ENCODE measurements around the gene MATR3.
A peak's percentile ranks its signal among the peaks of the same experiment; 100 is the strongest.
"Not testable (repeated sequence)": the region's sequence is repeated elsewhere in the genome, so short reads cannot be mapped to it uniquely, and the experiment has no call there.

Gene MATR3

DNA sequence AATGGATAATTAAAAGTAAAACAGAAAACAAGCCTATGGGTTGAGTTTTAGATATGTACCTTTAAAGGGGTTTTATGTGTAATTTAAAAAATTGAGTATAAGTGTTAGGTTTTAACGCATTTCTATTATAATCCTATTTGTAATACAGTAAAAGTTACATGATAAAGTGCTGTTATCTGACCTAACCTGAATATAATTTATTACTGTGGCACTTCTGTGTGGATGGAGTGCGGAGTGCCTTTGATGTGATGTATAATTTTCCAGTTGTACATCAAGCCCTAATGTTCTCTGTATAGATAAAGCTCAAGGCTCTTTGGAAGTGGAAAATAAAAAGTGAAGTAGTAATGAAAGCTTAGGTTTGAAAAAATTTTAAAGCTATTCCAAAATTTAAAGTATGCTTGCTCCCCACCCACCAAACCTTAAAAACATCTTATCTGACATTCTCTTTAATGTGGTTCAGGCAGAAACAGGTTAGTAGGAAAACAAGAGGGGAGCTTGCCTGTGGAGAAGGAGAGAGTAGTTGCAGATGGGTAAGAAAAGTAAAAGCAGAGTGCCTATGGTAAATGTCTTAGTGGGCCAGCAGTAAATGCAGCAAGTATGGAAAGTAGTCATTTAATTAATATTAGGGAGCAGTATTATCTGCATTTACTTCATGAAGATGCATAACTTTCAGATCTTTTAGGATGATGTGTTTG lies 4.0 kb downstream of the MATR3 start:
- no peak for DNase-seq

DNA sequence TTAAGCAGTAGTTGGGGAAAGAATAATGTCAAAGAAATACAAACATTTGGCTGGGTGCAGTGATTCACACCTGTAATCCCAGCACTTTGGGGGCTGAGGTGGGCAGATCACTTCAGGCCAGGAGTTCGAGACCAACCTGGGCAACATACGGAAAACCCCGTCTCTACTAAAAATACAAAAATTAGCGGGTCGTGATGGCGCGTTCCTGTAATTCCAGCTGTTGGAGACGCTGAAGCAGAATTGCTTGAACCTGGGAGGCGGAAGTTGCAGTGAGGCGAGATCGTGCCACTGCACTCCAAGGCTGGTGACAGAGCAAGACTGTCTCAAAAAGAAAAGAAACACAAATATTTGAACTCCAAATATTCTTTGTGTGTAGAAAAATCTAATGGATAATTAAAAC lies 4.7 kb downstream of the MATR3 start:
- DNase-seq, result no peak

DNA sequence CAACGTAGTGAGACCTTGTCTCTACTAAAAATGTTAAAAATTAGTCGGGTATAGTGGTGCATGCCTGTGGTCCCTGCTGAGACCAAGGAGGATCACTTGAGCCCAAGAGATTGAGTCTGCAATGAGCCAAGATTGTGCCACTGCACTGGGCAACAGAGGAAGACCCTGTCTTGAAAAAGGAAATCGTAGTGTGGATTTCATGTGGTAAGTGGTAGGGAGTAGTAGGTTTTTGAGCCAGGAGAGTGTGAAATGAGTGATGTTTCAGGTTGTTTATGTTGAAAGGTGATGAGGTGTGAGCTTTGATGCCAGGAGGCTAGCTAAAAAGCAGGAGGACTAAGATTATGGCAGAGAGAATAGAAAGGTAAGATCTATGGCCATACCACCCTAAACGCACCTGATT lies 5.9 kb downstream of the MATR3 start:
- no peak for DNase-seq

DNA sequence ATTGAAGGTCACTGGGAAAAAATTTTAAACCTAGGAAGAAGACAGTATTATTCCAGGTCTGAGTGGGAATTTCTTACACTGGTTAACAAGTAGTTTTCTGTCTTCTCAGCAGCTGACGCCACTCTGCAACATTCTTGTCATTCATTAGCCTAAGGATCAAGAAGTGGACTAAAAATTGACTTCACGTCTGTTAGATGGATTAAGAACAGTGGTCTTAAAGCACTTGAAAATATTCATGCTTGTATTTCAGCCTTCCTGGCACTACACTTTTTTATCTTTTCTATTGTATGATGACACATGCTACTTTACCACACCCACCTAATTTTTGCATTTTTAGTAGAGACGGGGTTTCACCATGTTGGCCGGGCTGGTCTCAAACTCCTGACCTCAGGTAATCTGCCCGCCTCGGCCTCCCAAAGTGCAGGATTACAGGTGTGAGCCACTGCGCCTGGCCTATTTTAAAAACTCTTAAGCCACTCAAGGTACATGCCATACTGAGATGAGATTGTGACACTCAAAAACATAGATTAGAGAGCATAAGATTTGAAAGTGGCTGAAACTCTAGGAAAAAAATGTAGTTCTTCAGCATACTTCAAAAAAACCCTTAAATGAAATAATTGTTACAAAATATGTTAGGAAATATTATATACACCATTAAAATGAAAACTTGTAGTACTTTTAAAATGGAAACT lies 8.4 kb downstream of the MATR3 start:
- no peak for DNase-seq

DNA sequence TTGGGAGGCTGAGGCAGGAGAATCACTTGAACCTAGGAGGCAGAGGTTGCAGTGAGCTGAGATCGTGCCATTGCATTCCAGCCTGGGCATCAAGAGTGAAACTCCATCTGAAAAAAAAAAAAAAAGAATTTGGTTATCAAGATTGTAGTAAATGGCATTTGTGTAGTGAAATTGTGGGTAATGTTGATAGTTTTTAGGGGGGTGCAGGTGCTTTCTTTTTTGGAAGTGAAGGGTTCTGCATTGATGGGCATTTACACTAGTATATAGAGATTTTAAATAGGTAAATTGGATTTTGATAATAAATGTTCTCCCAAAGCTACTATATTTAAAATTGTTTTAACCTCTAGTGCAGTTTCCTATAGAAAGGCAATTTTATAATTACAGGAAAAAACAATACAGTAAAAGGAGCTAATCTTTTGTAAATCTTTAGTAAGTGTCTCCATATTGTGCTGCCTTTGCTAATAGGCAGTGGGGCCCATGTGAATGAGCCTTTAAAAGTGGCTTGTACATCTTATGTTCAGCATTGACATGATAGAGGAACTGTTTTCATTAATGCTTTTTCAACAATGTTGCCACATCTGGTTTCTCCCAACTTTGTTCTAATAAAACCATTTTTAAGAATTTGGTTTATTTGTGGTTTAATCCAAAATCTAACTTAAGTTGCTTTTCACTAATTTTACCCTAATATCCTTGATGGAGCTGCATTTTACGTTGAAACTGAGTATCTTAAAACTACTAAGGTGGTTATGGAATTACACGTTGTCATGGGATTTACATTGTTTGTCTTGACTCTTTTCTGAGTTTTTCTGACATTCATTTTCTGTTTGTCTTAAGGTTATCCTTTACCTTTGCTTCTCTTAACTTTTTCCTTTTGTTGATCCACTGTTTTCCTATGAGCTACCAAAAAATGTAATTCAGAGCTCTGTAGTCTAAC lies 11.1 kb downstream of the MATR3 start:
- no peak for DNase-seq

DNA sequence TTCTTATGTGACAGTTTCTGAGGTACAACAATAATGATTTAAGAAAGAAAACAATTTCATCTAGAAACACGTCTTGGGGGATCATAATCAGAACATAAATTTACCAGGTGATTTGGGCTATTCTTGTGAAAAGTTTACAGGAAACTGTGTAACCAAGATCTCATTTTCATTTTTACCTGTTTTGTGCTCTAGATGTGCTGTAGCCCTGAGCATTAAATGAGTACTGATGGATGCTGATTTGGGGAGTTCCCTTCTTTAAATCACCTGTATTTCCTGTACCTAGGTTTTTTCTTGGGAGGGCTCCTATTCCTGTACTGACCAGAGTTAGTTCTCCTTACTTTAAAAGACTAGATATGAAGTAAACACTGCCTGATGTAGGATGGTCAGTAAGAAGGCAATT lies 12.7 kb downstream of the MATR3 start:
- DNase-seq, result no peak

DNA sequence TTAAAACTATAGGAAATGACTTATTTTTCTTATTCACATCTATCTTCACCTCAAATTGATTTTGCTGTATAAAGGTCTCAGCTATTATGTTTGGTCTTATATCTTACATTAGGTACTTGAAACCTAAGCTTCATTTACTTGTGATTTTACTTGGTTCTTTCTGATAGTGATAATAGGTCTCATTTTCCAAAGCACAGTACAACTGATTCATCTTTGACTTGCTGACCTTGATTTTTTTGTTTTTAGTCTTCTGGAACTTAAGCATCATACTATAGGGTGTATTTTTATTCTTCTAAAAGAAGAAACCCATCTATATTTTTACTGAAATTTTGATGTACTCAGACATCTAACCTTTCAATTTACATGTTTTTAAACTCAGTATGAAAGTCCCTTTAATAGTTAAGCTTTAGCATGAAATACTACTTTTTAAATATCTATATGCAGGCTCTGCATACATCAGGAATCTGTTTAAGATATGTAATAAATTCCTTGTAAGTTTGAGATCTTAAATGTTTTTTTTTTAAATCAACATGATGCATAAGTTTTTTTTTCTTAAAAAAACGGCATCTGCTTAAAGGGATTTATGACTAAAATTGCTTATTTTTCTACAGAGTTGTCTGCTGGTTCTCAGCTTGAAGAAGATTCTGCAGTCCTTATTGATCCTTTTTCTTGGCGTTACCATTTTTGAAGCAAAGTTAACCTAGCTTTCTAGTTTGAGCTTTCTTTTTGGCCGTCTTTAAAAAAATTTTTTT lies 13.3 kb downstream of the MATR3 start:
- no peak for DNase-seq

DNA sequence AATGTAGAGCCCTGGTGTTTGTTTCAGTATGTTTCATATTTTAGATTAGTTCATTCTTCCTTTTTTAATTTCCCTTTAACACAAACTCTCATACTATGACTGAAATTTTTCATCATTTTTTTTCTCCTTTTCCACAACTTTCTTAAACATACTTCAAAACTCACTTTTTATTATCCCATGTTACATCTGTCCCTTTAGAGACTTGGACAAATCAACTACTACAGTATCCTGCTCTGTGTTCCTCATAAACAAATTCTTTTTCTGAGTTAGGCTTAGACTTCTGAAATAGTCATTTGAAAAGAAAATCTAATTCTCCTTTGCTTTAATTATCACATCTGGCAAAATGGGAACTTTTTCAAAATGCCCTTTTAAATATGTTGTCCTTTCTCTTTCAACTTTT lies 15.3 kb downstream of the MATR3 start:
- no peak for DNase-seq

DNA sequence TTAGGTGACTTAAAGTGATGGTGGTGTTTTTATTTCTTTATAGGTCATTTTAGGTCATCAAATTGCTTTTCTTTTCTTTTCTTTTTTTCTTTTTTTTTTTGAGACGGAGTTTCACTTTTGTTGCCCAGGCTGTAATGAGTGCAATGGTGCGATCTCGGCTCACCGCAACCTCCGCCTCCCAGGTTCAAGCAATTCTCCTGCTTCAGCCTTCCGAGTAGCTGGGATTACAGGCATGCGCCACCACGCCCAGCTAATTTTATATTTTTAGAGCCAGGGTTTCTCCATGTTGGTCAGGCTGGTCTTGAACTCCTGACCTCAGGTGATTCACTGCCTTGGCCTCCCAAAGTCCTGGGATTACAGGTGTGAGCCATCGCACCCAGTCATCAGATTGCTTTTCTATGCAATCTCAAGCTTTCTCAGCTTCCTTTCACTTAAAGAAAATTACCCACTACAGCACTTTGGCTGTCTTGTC lies 17.2 kb downstream of the MATR3 start:
- DNase-seq, result not testable (repeated sequence)

DNA sequence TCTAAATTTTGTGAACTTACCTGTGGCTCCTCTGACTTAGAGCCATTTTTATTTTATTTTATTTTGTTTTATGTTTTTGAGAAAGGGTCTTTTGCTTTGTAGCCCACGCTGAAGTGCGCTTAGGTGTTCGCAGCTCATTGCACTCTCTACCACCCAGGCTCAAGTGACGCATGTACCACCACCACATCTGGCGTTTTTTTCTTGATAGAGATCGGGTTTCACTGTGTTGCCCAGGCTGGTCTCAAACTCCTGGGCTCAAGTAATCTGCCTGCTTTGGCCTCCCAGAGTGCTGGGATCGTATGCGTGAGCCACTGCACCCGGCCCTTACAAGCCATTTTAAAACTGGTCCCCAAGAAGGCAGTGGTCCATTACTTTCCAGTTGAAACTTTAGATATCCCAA lies 18.5 kb downstream of the MATR3 start:
- peak; percentile 71 for DNase-seq

DNA sequence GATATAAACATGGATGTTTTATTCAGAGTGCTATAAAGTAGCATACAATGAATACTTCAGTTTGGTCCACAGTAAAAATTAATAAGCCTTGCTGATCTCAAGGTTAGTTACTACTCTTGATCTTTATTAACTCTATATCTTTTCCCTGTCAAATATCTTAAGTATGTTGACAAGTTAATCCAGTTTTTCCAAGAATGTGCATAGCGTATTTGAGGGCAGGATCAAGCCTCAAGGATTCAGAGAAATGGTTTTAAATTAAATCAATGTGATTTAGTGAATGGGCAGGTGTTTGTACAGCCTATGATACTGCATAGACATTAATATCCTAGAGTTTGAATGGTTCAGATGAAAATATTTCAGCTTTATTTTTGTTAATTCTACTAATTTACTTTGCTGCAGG lies 20.7 kb downstream of the MATR3 start:
- DNase-seq, result no peak

DNA sequence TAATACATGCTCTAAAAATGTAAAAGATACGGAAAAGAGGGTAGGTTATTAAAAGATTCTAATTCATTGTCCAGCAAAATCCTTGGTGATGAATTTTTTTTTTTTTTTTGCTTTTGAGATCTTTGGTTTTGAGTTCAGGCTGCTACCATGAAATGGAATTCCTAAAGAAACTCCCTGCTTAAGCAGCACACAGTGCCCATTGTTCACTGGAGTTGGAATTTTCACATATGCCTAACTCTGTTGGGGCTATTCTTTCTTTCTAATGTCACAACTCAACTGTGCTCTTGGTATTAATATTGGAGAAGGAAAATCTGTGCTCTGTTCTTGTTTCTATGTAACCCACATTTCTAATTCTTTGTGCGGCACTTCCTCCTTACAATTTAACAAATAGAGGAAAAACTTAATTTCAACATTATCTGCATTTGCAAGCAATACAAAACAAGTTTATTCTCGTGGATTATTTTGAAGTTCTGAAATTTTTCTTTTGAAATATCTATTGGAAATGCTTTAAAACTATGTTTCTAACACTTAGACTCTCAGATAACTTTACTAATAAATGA lies 21.6 kb downstream of the MATR3 start:
- no peak for DNase-seq

DNA sequence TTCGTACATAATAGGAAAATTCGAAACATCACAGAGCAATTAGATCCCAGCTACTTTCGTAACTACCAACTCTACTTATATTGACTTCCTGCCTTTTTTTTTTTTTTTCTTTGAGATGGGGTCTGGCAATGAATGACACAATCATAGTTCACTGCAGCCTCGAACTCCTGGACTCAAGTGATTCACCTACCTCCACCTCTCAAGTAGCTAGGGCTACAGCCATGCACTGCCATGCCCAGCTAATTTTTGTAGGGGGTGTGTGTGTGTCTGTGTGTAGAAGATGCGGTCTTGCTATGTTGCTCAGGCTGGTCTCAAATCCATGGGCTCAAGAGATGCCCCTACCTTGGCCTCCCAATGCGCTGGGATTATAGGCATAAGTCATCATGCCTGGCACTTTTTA lies 42.3 kb downstream of the MATR3 start:
- DNase-seq, result no peak

DNA sequence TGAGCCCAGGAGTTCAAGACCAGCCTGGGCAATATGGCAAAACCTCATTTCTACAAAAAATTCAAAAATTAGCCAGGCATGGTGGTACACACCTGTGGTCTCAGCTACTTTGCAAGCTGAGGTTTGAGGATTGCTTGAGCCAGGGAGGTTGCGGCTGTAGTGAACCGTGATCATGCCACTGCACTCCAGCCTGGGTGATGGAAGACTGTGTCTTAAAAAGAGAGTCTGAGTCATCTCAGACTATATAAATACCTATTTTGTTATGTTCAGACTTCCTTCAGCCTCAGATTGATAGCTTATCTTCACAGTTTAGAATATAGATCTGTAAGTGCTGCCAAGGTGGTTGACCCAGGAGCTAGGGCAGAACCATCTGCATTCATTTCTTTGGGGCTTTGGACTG lies 46.5 kb downstream of the MATR3 start:
- no peak for DNase-seq

DNA sequence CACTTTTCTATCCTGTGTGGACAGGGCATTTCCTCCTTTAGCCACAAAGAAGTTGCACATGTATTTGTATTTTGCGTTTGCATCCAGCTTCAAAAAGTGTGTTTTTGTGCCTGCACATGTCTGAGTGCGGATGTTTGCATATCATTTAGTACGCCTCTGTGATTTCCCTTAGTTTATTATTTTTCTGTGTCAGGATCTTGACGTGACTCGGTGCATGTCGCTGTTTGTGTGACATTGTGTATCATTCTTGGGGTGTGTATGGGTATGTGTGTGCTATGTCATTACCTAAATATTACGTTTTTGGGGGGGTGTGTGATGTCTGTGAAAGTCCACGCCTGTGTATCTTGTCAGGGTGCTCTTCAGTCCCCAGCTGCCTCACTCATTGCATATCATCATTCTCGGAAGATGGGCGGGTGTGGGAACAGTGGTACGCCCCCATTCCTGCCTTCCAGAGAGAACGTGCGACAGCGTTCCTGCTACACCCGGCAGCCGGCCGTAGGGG lies 47.7 kb downstream of the MATR3 start:
- no peak for DNase-seq

DNA sequence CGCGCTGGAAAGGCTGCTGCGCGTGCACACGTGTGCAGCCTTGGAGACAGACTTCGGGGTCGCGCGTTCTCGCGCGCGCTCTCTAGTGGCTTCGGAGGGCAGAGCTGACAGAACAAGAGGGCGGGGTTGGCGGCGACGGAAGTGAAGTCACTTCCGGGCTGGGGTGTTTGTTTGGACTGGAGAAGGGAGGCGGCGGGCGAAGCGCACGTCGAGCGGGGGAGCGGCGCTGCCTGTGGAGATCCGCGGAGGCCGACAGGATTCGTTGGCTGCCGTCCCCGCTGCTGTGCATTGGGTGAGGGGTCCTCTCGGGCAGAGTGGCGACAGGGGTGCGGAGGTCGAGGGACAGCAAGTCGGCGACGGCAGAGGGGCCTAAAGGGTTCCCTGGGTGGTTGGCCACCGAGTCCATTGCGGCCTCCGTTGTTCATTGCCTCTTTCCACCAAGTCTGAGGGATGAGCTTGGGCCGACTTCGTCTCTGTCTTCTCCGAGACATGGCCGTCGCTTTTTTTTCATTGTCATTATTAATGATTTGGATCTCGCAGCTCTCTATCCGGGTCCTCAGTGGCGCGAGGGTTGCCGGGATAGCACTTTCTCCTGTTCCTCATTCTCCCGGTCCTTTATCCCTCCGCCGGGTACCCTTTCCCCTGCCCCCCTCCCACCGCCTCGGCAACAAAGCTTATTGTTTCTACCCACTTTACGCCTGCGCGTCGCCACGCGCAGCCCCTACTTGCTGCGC lies 48.3 kb downstream of the MATR3 start, which contains the start of gene PAIP2:
TSS of gene PAIP2 (plus strand) at position 166 of the 734 bp plus-strand sequence. CDS start 21,931 bp downstream, outside the sequence.
- DNase-seq, result peak; percentile 95

DNA sequence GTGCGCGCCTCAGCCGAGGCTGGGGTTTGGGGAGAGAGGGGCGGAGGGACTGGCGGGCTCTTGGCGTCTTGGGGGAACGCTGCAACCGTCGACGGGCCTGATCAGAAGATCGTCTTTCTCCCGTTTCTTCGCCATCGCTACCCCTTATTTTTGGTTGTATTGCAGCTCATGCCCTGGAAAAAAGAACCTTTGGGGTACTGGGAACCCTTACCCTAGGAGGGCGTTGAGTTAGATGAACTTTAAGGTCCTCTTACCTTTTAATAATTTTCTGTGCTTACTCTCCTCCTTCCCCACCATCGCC lies 48.8 kb downstream of the MATR3 start:
- no peak for DNase-seq

DNA sequence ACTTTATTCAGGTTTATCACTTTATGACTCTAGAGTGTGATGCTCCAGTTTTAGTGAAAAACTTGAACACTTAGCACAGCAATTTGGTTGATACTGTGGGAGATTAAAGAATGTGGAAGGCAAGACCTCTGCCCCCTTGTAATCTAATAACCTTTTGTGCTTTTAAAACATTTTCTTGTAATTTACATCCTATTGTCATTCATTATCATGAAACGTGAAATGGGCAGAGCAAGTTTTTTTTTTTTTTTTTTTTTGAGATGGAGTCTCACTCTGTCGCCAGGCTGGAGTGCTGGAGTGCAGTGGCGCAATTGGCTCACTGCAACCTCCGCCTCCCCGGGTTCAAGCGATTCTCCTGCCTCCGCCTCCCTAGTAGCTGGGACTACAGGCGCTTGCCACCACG lies 49.9 kb downstream of the MATR3 start:
- no peak for DNase-seq

DNA sequence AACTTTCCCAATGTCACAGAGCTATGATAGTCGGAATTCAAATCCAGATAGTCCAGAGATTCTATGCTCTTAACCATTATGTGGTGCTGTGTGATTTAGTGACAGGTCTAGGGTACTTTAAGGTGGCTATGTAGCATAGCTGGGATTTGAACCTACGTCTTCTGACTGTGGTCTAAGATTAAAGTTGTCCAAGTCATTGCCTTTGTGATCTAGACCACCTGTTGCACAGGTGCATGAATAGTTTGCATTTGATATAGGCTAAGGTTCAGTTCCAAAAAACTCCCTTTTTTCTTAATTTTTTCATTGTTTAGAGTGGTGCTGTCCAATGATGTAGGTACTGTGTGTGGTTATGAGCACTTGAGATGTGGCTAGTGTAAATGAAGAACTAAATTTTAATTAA lies 50.6 kb downstream of the MATR3 start:
- DNase-seq, result no peak

DNA sequence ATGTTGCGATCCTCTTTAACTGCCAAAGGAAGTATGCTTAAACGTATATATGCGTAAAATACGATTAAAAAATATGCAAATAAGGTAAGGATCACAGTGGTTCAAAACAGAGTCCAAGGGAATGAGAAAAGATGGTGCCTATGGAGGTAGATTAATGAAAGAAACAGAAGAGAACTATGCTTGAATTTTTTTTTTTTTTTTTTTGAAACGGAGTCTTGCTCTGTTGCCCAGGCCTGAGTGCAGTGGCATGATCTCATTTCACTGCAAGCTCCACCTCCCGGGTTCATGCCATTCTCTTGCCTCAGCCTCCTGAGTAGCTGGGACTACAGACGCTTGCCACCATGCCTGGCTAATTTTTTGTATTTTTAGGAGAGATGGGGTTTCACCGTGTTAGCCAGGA lies 51.9 kb downstream of the MATR3 start:
- not testable (repeated sequence) for DNase-seq

DNA sequence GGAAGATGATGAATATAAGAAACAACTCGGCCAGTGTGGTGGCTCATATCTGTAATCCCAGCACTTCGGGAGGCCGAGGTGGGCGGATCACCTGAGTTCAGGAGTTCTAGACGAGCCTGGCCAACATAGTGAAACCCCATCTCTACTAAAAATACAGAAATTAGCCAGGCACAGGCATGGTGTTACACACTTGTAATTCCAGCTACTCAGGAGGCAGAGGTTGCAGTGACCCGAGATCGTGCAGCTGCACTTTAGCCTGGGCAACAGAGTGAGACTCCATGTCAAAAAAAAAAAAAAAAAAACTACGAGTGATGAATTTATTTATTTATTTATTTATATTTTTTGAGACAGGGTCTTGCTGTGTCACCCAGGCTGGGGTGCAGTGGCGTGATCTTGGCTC lies 54.3 kb downstream of the MATR3 start:
- not testable (repeated sequence) for DNase-seq

DNA sequence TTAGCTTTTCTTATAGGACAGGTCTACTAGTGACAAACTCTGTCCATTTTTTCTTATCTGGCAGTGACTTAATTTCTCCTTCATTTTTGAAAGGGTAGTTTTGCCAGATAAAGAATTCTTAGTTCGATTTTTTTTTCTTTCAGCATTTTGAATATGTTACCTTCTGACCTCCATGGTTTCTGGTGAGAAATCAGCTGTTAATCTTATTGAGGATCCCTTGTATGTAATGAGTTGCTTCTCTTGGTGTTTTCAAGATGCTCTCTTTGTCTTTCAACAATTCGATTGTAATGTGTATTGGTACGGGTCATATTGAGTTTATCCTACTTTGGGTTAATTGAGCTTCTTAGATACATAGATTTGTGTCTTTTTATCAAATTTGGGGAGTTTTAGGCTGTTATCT lies 60.6 kb downstream of the MATR3 start:
- DNase-seq, result no peak

All from DMS 273 treated with DMSO at 0.1 percent for 48 hours (cell line).